Measurements from ENCODE around the gene KRTAP1-1.
"Not testable (repeated sequence)": the region's sequence is repeated elsewhere in the genome, so short reads cannot be mapped to it uniquely, and the experiment has no call there.

KRTAP1-1 gene, protein sequence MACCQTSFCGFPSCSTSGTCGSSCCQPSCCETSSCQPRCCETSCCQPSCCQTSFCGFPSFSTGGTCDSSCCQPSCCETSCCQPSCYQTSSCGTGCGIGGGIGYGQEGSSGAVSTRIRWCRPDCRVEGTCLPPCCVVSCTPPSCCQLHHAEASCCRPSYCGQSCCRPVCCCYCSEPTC

DNA sequence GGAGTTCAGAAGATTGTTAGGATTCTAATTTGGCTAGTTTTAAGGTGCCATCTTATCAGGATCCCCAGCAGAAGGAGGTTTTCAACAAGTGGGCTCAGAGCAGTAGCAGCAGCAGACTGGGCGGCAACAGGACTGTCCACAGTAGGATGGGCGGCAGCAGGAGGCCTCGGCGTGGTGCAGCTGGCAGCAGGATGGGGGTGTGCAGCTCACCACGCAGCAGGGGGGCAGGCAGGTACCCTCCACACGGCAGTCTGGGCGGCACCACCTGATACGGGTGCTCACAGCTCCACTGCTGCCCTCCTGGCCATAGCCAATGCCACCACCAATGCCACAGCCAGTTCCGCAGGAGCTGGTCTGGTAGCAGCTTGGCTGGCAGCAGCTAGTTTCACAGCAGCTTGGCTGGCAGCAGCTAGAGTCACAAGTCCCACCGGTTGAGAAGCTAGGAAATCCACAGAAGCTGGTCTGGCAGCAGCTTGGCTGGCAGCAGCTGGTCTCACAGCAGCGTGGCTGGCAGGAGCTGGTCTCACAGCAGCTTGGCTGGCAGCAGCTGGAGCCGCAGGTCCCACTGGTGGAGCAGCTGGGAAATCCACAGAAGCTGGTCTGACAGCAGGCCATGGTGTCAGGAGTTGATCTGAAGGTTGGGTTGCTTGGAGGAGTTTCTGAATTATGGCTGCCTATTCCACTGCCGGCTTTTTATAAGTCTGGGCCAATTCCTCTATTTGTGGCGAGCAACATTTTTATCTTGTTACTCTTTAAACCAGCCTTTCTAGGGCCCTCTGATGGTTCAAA is at the start of gene KRTAP1-1:
TSS of gene KRTAP1-1 (minus strand) at position 668 of the 789 bp plus-strand sequence. CDS start at position 615, 53 bp downstream.
- not testable (repeated sequence) for DNase-seq

DNA sequence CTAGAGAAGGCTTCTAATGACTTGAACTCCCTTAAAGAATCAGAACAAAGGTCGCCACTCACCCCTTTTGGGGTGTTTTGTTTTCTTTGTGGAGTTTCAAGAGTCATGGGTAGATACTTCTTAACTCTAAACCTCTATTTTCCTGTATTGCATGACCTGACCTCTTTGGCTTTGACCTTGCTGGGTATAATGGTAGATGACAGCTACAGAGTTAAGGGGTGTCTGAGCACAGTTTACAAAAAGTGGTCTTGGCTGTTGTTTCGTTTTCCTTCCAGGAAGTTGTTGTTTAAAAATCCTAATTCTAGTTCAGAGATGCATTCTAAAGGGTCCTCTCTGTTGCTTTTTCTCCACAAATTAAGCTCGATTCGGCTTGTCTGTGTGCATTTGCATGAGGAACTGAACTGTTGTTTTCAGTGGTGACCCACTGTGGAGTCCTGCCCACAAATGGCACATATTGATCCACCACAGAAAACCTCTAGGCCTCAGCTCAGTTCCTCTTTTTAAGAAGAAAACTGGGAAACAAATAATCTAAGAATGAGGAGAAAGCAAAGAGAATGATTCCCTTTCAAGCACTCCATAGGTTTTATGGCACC is 47.6 kb upstream of the KRTAP1-1 start:
- not testable (repeated sequence) for DNase-seq

GRCh38 chr17:41084100-41084856 is 43.0 kb upstream of the KRTAP1-1 start, which contains the start of gene KRTAP4-7:
Gene KRTAP4-7, plus strand, starts transcription at chr17:41084150. Its CDS starts 57 bp downstream, at chr17:41084207.
- DNase-seq: not testable (repeated sequence)

GRCh38 chr17:41083427-41083826 is 42.2 kb upstream of the KRTAP1-1 start:
- not testable (repeated sequence) for DNase-seq

- DNase-seq: no peak
These were observed 41.4 kb upstream of the KRTAP1-1 start for GRCh38 chr17:41082626-41083025.

GRCh38 chr17:41076788-41077187 is 35.5 kb upstream of the KRTAP1-1 start:
- no peak for DNase-seq

- no peak for DNase-seq
These were observed 32.4 kb upstream of the KRTAP1-1 start for GRCh38 chr17:41073676-41074075.

DNA sequence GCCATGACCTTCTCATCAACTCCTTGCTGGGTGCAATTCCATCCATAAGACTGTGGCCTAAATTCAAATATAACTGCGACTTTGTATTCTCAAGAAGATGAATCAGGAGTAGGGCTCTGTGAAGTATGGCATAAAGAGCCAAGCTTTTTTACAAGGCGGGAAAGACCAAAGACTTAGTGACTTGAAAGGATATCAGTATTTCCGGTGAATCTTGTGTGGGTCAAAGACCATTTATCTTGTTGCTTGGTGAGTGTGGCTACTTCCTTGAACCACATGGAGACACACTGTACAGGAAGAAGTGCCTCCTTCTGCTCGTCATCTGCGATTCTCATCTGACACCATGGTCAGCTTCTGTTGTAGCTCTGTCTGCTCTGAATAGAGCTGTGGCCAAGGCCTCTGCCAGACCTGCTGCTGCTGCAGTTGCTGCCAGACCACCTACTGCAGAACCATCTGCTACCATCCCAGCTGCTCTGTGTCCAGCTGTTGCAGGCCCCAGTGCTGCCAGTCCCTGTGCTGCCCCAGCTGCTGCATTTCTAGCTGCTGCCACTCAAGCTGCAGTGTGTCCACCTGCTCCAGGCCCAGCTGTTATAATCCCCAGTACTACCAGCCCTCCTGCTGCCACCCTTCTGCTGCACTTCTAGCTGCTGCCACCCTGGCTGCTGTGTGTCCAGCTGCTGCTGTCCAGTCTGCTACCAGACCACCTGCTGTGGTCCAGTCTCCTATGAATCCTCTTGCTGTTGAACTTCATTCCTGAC is 30.5 kb upstream of the KRTAP1-1 start:
- no peak for DNase-seq

GRCh38 chr17:41069031-41069430 is 27.8 kb upstream of the KRTAP1-1 start:
- DNase-seq: no peak

DNA sequence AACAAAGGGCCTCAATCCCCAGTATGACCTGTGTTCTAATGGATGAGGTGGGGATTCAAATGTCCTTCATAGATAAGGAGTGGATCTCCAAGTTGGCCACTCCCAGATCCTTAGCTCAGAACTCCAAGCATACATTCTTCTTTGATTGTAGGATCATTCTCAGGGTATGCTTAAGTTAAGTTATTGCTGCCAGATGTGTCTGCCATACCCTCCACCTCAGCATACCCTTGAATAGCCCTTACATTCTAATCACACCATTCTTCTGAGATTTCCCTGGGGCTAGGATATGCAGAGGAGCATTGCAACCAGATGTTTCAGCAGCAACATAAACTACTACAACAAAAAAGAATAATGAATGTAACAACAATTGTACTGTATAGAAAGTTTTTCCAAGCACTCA is 26.0 kb upstream of the KRTAP1-1 start:
- DNase-seq: no peak

- peak; percentile 9 for DNase-seq
These were observed 24.8 kb upstream of the KRTAP1-1 start, which contains the start of gene KRTAP2-4 for GRCh38 chr17:41065829-41066624. Gene KRTAP2-4, minus strand, starts transcription at chr17:41065879. Its CDS starts 34 bp downstream, at chr17:41065845.

DNA sequence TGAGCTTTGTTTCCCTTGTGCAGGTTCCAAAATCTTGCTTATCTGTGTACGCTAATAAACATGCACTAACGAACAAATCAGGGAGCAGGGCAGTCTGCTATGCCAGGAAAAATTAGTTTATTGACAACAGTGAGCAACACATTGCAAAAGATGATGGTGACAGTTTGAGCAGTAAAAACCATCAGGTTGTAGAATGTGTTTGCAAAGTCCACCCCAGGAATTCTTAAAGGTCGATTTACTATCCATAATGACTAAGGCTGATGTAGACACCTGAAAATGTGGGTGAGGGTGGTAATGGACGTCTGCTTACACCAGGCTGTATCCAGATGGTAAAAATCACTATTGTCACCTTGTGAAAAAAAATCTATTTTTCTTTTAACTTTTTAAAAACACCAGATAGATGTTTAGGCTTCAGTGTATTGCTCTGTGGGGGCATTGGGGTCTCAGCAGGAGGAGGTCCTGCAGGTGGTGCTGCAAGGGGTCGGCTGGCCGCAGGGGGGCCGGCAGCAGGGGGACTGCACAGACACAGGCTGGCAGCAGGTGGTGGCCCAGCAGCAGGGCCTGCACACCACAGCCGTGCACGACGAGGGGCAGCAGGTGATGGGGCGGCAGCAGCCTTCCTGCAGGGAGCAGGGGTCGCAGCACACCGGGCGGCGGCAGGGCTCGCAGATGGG is 23.9 kb upstream of the KRTAP1-1 start:
- DNase-seq: not testable (repeated sequence)

DNA sequence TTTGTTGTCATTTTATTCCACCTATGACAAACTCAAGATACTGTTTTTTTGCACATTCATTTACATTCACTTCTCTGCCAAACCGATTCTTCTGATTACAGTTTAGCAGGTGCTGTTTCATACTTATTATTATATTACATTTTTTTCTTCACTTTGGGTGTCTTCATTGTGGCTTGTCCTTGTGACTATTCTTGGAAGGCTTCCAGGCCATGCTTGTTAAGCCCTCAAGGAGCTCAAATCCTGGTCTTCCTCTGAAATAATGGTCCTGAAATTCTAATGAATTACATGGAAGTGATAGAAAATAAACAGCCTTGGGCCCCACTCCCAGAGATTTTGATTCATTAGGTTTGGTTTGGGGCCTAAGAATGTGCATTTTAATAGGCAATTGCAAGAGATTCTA is 23.1 kb upstream of the KRTAP1-1 start:
- DNase-seq: no peak

- DNase-seq: no peak
These were observed 22.2 kb upstream of the KRTAP1-1 start for GRCh38 chr17:41063449-41063848.

DNA sequence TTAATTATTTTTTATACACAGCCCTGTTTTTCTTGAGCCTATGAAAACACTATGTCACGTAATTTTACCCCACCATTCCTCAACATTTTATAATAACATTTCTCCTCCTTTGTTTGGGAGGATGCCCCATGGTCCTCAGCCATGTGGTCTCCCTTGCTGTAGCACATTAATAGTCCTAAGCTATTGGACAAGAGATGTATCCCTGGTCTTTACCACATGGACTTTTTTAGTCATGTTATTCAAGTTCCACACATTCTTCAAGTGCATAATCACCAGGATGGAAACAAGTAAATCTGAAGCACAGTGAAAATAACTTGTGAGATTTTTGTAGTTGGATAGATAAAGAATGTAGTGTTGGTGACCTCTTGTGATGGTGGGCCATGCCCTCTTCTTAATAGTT is 20.7 kb upstream of the KRTAP1-1 start:
- DNase-seq: no peak

GRCh38 chr17:41060052-41060604 is 18.9 kb upstream of the KRTAP1-1 start, which contains the start of gene KRTAP2-3:
Gene KRTAP2-3, minus strand, starts transcription at chr17:41060114. Its CDS starts 64 bp downstream, at chr17:41060050.
- no peak for DNase-seq

DNA sequence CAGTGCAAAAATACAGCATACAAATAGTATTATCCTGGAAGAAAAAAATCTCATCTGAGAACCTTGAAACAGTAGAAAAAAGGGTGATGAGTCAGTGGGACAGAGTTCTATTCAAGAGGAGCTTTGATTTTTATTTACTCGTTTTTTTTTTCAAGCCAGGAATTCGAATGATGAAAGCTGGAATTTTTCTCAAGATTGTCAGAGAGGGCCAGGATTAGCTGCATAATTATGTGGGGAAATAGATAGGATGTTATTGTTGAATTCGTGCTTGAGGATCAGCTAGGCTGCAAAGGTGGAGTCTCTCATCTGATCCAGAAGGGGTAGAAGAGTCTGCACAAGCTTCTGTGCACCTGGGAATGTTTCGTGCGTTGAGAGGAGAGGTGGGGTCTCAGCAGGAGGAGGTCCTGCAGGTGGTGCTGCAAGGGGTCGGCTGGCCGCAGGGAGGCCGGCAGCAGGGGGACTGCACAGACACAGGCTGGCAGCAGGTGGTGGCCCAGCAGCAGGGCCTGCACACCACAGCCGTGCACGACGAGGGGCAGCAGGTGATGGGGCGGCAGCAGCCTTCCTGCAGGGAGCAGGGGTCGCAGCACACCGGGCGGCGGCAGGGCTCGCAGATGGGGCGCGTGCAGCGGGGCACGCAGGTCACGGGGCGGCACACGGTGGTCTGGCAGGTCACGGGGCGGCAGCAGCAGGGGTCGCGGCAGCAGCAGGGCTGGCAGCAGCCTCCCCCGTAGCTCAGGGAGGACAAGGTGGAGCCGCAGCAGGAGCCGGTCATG is 18.2 kb upstream of the KRTAP1-1 start:
- DNase-seq: not testable (repeated sequence)

DNA sequence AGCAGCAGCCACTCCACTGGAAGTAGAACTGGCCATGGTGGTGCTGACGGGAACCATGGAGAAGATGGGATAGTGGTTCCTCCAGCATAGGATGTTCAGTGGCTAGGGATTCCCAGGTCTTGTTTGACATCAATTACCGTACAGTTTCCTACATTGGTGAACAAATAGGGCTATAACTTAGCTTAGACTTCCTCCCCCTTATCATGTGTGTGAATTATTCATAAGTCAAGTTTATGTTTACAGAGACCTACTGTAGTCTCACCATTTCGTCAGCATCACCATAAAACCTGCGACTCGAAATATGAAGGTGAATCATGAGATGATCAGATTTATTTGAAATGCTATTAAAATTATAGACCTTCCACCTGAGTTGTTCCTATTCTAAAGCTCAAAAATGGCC is 17.5 kb upstream of the KRTAP1-1 start:
- no peak for DNase-seq

DNA sequence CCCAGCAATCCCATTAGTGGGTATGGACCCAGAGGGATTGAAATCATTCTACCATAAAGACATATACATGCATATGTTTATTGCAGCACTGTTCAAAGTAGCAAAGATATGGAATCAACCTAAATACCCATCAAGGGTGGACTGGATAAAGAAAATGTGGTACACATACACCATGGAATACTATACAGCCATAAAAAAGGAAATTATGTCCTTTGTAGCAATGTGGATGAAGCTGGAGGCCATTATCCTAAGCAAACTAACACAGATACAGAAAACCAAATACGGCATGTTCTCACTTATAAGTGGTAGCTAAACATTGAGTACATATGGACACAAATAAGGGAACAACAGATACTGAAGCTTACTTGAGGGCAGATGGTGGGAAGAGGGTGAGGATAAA is 16.3 kb upstream of the KRTAP1-1 start:
- DNase-seq: no peak

All from suppressor macrophage treated with lipopolysaccharide for 4 hours (primary cell).